Measurements from ENCODE around the gene CFAP54. TPM values are rescaled to one million over a fixed set of nuclear protein-coding genes. Genes with fewer than 3 reads are reported as not detected.

CFAP54 gene
- total RNA-seq, 1 experiment from 2014 or later = 0.35 TPM

DNA sequence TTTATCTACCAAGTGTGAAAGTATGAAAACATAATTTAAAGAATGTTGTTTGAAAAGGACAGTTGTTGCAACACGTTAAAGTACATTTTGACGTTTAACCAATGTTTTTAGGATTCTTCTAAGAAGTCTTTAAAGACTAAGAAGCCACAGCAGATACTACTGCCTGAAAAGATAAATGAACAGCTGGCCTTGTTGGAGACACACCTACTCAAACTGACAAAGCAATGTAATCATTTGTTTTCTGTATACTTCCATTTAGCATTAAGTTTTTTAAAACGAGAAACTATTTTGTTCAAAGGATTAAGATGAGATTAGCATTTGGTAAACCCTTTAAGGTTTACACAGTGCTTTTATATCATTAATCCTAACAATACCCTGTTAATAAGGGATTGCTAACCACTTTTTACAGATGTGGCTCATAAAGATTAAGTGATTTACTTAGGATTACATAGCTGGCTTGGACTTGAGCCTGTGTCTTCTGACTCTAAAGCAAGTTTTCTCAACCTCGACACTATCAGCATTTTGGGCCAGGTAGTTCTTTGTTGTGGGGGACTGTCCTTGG is 134.4 kb downstream of the CFAP54 start:
- CTCF ChIA-PET = no interaction called here
- no peaks in the 10 kb centered on the region for H3K4me1 Mint-ChIP-seq (ENCODE audit: low read depth, unreplicated experiment)
- no peaks in the 10 kb centered on the region for H3K36me3 Mint-ChIP-seq (ENCODE audit: insufficient read depth, unreplicated experiment)
- H3K9me3 Mint-ChIP-seq (ENCODE audit: low read depth, unreplicated experiment) = no peaks in the 10 kb centered on the region
- H3K27ac Mint-ChIP-seq (ENCODE audit: unreplicated experiment) = no peak overlapping the region
- no peaks in the 10 kb centered on the region for H3K27me3 Mint-ChIP-seq (ENCODE audit: unreplicated experiment)
- no peak for DNase-seq
- no peak overlapping the region for H3K4me3 Mint-ChIP-seq (ENCODE audit: low read depth, unreplicated experiment)
- BruUV-seq (replicated peaks) = no TSS peak
- no peak for TF ChIP-seq CTCF (IDR thresholded peaks at IDR 0.05; ENCODE audit: unreplicated experiment)
- intact Hi-C loops (cut with micrococcal nuclease; ENCODE audit: unreplicated experiment) = no loop called here

GRCh38 chr12:96635844-96636243 is 146.5 kb downstream of the CFAP54 start:
- H3K9me3 Mint-ChIP-seq (ENCODE audit: low read depth, unreplicated experiment) = no peaks in the 10 kb centered on the region
- no peak overlapping the region for H3K27ac Mint-ChIP-seq (ENCODE audit: unreplicated experiment)
- no peaks in the 10 kb centered on the region for H3K36me3 Mint-ChIP-seq (ENCODE audit: insufficient read depth, unreplicated experiment)
- no peaks in the 10 kb centered on the region for H3K4me1 Mint-ChIP-seq (ENCODE audit: low read depth, unreplicated experiment)
- intact Hi-C loops (cut with micrococcal nuclease; ENCODE audit: unreplicated experiment) = no loop called here
- CTCF ChIA-PET = interaction anchor here (0.6 to 0.7 kb wide), 2 partner anchors 343 to 1341 kb away, joined by 3 to 4 read pairs; no protein-coding TSS in a partner anchor
- H3K4me3 Mint-ChIP-seq (ENCODE audit: low read depth, unreplicated experiment) = no peak overlapping the region
- DNase-seq = no peak
- H3K27me3 Mint-ChIP-seq (ENCODE audit: unreplicated experiment) = no peaks in the 10 kb centered on the region
- no peak for TF ChIP-seq CTCF (IDR thresholded peaks at IDR 0.05; ENCODE audit: unreplicated experiment)
- no TSS peak for BruUV-seq (replicated peaks)

GRCh38 chr12:96636895-96637294 is 147.5 kb downstream of the CFAP54 start:
- CTCF ChIA-PET = no interaction called here
- H3K4me1 Mint-ChIP-seq (ENCODE audit: low read depth, unreplicated experiment) = no peaks in the 10 kb centered on the region
- H3K4me3 Mint-ChIP-seq (ENCODE audit: low read depth, unreplicated experiment) = no peak overlapping the region
- no peak for TF ChIP-seq CTCF (IDR thresholded peaks at IDR 0.05; ENCODE audit: unreplicated experiment)
- H3K9me3 Mint-ChIP-seq (ENCODE audit: low read depth, unreplicated experiment) = no peaks in the 10 kb centered on the region
- H3K27ac Mint-ChIP-seq (ENCODE audit: unreplicated experiment) = no peak overlapping the region
- no TSS peak for BruUV-seq (replicated peaks)
- no peaks in the 10 kb centered on the region for H3K36me3 Mint-ChIP-seq (ENCODE audit: insufficient read depth, unreplicated experiment)
- no peaks in the 10 kb centered on the region for H3K27me3 Mint-ChIP-seq (ENCODE audit: unreplicated experiment)
- DNase-seq = no peak
- intact Hi-C loops (cut with micrococcal nuclease; ENCODE audit: unreplicated experiment) = no loop called here

DNA sequence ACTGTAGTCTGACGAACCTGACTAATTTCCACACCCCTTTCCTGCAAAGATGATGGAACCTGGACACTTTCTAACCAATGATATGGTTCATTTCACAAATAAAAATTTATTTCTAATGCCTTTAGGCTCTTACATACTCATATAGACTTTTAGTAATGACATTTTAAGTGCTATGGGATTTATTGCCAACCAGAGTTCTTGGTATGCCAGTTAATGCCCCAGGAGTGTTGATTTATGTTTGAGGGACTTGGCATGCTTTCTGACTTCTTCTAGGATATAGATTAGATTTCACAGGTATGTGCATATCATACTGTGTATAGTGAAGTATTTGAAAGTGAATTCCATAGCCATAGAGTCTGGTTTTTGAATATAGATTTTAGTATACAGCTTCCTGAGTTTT is 159.5 kb downstream of the CFAP54 start:
- intact Hi-C loops (cut with micrococcal nuclease; ENCODE audit: unreplicated experiment) = no loop called here
- H3K27ac Mint-ChIP-seq (ENCODE audit: unreplicated experiment) = no peak overlapping the region

More for the DNA sequence above, 159.5 kb downstream of the CFAP54 start:
- Mint-ChIP-seq H3K36me3 (ENCODE audit: insufficient read depth, unreplicated experiment) (no peaks in the 10 kb centered on the region), H3K4me1 (ENCODE audit: low read depth, unreplicated experiment) (no peaks in the 10 kb centered on the region), H3K9me3 (ENCODE audit: low read depth, unreplicated experiment) (peaks cover 2% of the 10 kb centered on the region), H3K4me3 (ENCODE audit: low read depth, unreplicated experiment) (no peak overlapping the region), H3K27me3 (ENCODE audit: unreplicated experiment) (peaks cover 13% of the 10 kb centered on the region)
- no peak for TF ChIP-seq CTCF (IDR thresholded peaks at IDR 0.05; ENCODE audit: unreplicated experiment)
- no peak for DNase-seq
- CTCF ChIA-PET = interaction anchor here (0.7 kb wide), 1 partner anchor 44 kb away, joined by 4 read pairs; no protein-coding TSS in a partner anchor
- BruUV-seq (replicated peaks) = no TSS peak

Data from Calu3 (cell line).